ENCODE data around the gene IL10RB.

IL10RB gene

GRCh38 chr21:33330726-33331125, 64.6 kb downstream of the IL10RB start:
- no peak for DNase-seq (ENCODE audit: low read depth, low spot score)

- DNase-seq (ENCODE audit: low read depth, low spot score): no peak
These were observed 66.0 kb downstream of the IL10RB start for GRCh38 chr21:33332143-33332542.

- DNase-seq (ENCODE audit: low read depth, low spot score): no peak
These were observed 68.0 kb downstream of the IL10RB start for GRCh38 chr21:33334191-33334590.

GRCh38 chr21:33334824-33335223, 68.7 kb downstream of the IL10RB start:
- no peak for DNase-seq (ENCODE audit: low read depth, low spot score)

- DNase-seq (ENCODE audit: low read depth, low spot score): no peak
These were observed 73.0 kb downstream of the IL10RB start for GRCh38 chr21:33339135-33339534.

- DNase-seq (ENCODE audit: low read depth, low spot score): no peak
These were observed 73.8 kb downstream of the IL10RB start for GRCh38 chr21:33339918-33340317.

GRCh38 chr21:33345751-33346238, 79.6 kb downstream of the IL10RB start:
- DNase-seq (ENCODE audit: low read depth, low spot score): no peak

Data from ELF-1 (cell line).